Measurements from ENCODE around the gene SLC24A4. TPM values are rescaled to one million over a fixed set of nuclear protein-coding genes. Genes with fewer than 3 reads are reported as not detected.
A peak's percentile ranks its signal among the peaks of the same experiment; 100 is the strongest.

SLC24A4 gene
- total and polyA plus RNA-seq, 2 of the 4 experiments (the other 2 are of a cell fraction), result not detected

GRCh38 chr14:92414690-92415445 lies 91.9 kb downstream of the SLC24A4 start:
- dilution Hi-C loops (cut with HindIII; ENCODE audit: low sequenced_read_pairs, unreplicated experiment), result no loop called here
- peaks cover 11% of the 10 kb centered on the region for H3K4me1 ChIP-seq (ENCODE audit: control insufficient read depth, insufficient read depth, low read length)
- no peak overlapping the region for H2BK5ac ChIP-seq (ENCODE audit: low read depth, low read length, poor library complexity, severe bottlenecking)
- no peaks in the 10 kb centered on the region; the same call in 1 of the 2 replicates for H4K20me1 ChIP-seq (ENCODE audit: insufficient read depth, low read length)
- in situ Hi-C loops (cut with MboI; ENCODE audit: low sequenced_read_pairs), result no loop called here
- H3K27me3 ChIP-seq (ENCODE audit: control insufficient read depth, insufficient read depth, low read length), result peaks cover 3% of the 10 kb centered on the region; the same call in 1 of the 2 replicates
- H4K5ac ChIP-seq (ENCODE audit: low read depth, low read length), result no peak overlapping the region
- WGBS, 2 experiments (ENCODE audit: extremely low coverage in 2 of 2, insufficient read length in 1 of 2), result no CpG with 5 or more reads among the region's 13 CpGs
- peak overlapping the region; percentile 12; the same call in 1 of the 2 replicates for H2BK120ac ChIP-seq (ENCODE audit: low read depth, low read length)
- H2AK9ac ChIP-seq (replicated peaks; ENCODE audit: low read depth, low read length, poor library complexity), result no peak overlapping the region
- H3K9ac ChIP-seq (ENCODE audit: low read depth, low read length), result no peak overlapping the region
- intact Hi-C loops (cut with micrococcal nuclease), result no loop called here
- H3K14ac ChIP-seq (replicated peaks; ENCODE audit: low read depth, low read length), result no peak overlapping the region
- peaks cover 21% of the 10 kb centered on the region for H3K9me1 ChIP-seq (ENCODE audit: insufficient read depth, low read length)
- H2AFZ ChIP-seq (replicated peaks; ENCODE audit: low read length, poor library complexity), result no peak overlapping the region
- H3K79me1 ChIP-seq (ENCODE audit: low read depth in 1 of 2, low read length in 2 of 2), result no peaks in the 10 kb centered on the region
- ATAC-seq (ENCODE audit: low read depth), result no peak
- no peak overlapping the region for H2BK15ac ChIP-seq (ENCODE audit: low read depth, low read length)
- no peak for TF ChIP-seq RFX5 (IDR thresholded peaks at IDR 0.05; ENCODE audit: low read depth, low read length)
- TF ChIP-seq MAFK (IDR thresholded peaks at IDR 0.05; ENCODE audit: low read depth, low read length), result no peak
- TF ChIP-seq, protein P1, sequence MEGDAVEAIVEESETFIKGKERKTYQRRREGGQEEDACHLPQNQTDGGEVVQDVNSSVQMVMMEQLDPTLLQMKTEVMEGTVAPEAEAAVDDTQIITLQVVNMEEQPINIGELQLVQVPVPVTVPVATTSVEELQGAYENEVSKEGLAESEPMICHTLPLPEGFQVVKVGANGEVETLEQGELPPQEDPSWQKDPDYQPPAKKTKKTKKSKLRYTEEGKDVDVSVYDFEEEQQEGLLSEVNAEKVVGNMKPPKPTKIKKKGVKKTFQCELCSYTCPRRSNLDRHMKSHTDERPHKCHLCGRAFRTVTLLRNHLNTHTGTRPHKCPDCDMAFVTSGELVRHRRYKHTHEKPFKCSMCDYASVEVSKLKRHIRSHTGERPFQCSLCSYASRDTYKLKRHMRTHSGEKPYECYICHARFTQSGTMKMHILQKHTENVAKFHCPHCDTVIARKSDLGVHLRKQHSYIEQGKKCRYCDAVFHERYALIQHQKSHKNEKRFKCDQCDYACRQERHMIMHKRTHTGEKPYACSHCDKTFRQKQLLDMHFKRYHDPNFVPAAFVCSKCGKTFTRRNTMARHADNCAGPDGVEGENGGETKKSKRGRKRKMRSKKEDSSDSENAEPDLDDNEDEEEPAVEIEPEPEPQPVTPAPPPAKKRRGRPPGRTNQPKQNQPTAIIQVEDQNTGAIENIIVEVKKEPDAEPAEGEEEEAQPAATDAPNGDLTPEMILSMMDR (conservative IDR thresholded peaks at IDR 0.05; ENCODE audit: low read depth, low read length), result no peak
- TF ChIP-seq, protein P2, sequence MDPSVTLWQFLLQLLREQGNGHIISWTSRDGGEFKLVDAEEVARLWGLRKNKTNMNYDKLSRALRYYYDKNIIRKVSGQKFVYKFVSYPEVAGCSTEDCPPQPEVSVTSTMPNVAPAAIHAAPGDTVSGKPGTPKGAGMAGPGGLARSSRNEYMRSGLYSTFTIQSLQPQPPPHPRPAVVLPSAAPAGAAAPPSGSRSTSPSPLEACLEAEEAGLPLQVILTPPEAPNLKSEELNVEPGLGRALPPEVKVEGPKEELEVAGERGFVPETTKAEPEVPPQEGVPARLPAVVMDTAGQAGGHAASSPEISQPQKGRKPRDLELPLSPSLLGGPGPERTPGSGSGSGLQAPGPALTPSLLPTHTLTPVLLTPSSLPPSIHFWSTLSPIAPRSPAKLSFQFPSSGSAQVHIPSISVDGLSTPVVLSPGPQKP (IDR thresholded peaks at IDR 0.05; ENCODE audit: borderline replicate concordance, low read depth, low read length), result no peak
- TF ChIP-seq POLR2A (IDR thresholded peaks at IDR 0.05; ENCODE audit: low read depth, low read length), result no peak
- no peak for TF ChIP-seq RCOR1 (IDR thresholded peaks at IDR 0.05; ENCODE audit: insufficient replicate concordance, low read length)
- H3K9me3 ChIP-seq (ENCODE audit: control insufficient read depth, insufficient read depth, low read length), result peaks cover 4% of the 10 kb centered on the region
- no peak overlapping the region; the same call in 1 of the 2 replicates for H4K91ac ChIP-seq (ENCODE audit: insufficient read depth, low read depth, low read length)
- no TSS peak for BruUV-seq (replicated peaks)
- H4K8ac ChIP-seq (ENCODE audit: low read depth in 2 of 2, low read length in 2 of 2), result no peak overlapping the region
- ChIA-PET POLR2A (ENCODE audit: unreplicated experiment) (no interaction called here), CTCF (no interaction called here)
- no peak overlapping the region for H3K18ac ChIP-seq (ENCODE audit: low read depth, low read length)
- H2BK20ac ChIP-seq (ENCODE audit: low read depth, low read length), result no peak overlapping the region
- H3K4me3 ChIP-seq (ENCODE audit: insufficient read depth, low read depth, low read length), result no peak overlapping the region
- DNase-seq, result no peak
- H2AK5ac ChIP-seq (ENCODE audit: low read depth, low read length), result peak overlapping the region; percentile 46; the same call in 1 of the 2 replicates
- H3K56ac ChIP-seq (ENCODE audit: extremely low read depth, insufficient read depth, low read length), result no peak overlapping the region
- H3K4ac ChIP-seq (ENCODE audit: low read depth, low read length), result 0 out of 2 replicates have a peak overlapping the region, but pooled peaks have one; percentile 4
- no peak overlapping the region for H3K27ac ChIP-seq (ENCODE audit: insufficient read depth, low read length)
- H3K23ac ChIP-seq (ENCODE audit: low read depth, low read length), result no peak overlapping the region
- no peaks in the 10 kb centered on the region for H3K36me3 ChIP-seq (ENCODE audit: control insufficient read depth, insufficient read depth, low read length)
- H3K4me2 ChIP-seq (ENCODE audit: low read depth, low read length), result no peak overlapping the region

Measured in IMR-90 (cell line).